ENCODE results near the gene CTDSP1.

- no peak for TF ChIP-seq EP300 (conservative IDR thresholded peaks at IDR 0.05; ENCODE audit: poor library complexity, severe bottlenecking)
- no peak for TF ChIP-seq RAD21 (conservative IDR thresholded peaks at IDR 0.05)
- TF ChIP-seq POLR2AphosphoS5 (IDR thresholded peaks at IDR 0.05) = no peak
- TF ChIP-seq CTCF (IDR thresholded peaks at IDR 0.05; ENCODE audit: poor library complexity, severe bottlenecking) = no peak
These were observed 37.1 kb upstream of the CTDSP1 start for GRCh38 chr2:218362606-218363005.
